A673 (cell line): ENCODE data around the gene PDCL3. TPM values are rescaled to one million over a fixed set of nuclear protein-coding genes. Genes with fewer than 3 reads are reported as not detected.

Experiments used
- BruUV-seq: library from RNA; stranded (reverse); fragments of 400-500 nt; replicated peaks from 2 replicates; lab custom pipeline; 2021; lab: Mats Ljungman, UMichigan
- CTCF ChIA-PET: fragments of 300-600 bp; sonication (Branson Sonifier 250); formaldehyde crosslinking; loops from one replicate; lab custom pipeline; 2022; ENCODE audit warnings: antibody characterized with exemption; lab: Charles Lee
- POLR2A ChIA-PET: fragments of 300-600 bp; sonication (Branson Sonifier 250); formaldehyde crosslinking; loops from one replicate; lab custom pipeline; 2022; ENCODE audit warnings: antibody characterized with exemption; ENCODE audit not compliant: low non-redundant PET; lab: Charles Lee
- DNase-seq: peaks from one replicate; pipeline ENCODE4 v3.0.0-alpha.2; 2015; ENCODE audit warnings: low spot score
- H3K27ac ChIP-seq: fragments of 200-600 bp; sonication (generic); 2 replicates; pipeline ENCODE4 v1.5.1; 2016; ENCODE audit warnings: mixed run types, low read depth, mild to moderate bottlenecking, mixed read lengths, antibody characterized with exemption, low read length; ENCODE audit not compliant: poor library complexity, severe bottlenecking
- H3K27me3 ChIP-seq: fragments of 200-600 bp; sonication (generic); replicated peaks from 2 replicates; pipeline ENCODE4 v1.6.1; 2017; ENCODE audit warnings: mixed run types, low read depth, mild to moderate bottlenecking, mixed read lengths, antibody characterized with exemption, low read length; ENCODE audit not compliant: insufficient read depth, poor library complexity
- H3K36me3 ChIP-seq: fragments of 200-600 bp; sonication (generic); 2 replicates; pipeline ENCODE4 v1.6.1; 2016; ENCODE audit warnings: mixed run types, mild to moderate bottlenecking, mixed read lengths, antibody characterized with exemption, low read length; ENCODE audit not compliant: insufficient read depth, poor library complexity, severe bottlenecking
- H3K4me1 ChIP-seq: fragments of 200-600 bp; sonication (generic); 2 replicates; pipeline ENCODE4 v1.6.1; 2017; ENCODE audit warnings: mixed run types, mild to moderate bottlenecking, mixed read lengths, antibody characterized with exemption, low read length; ENCODE audit not compliant: insufficient read depth, poor library complexity, severe bottlenecking
- H3K4me3 ChIP-seq: fragments of 200-600 bp; sonication (generic); 2 replicates; pipeline ENCODE4 v1.5.1; 2016; ENCODE audit warnings: low read depth, mixed run types, mild to moderate bottlenecking, mixed read lengths, low read length; ENCODE audit not compliant: poor library complexity, severe bottlenecking
- H3K9me3 ChIP-seq: fragments of 200-600 bp; sonication (generic); 2 replicates; pipeline ENCODE4 v1.6.1; 2016; ENCODE audit warnings: mixed run types, low read depth, mild to moderate bottlenecking, mixed read lengths, antibody characterized with exemption, low read length; ENCODE audit not compliant: poor library complexity, severe bottlenecking
- CTCF ChIP-seq: fragments of 300-800, 200-600 bp; sonication (generic); conservative IDR thresholded peaks from 2 replicates; pipeline ENCODE4 v1.5.1; 2017; ENCODE audit warnings: low read depth, mild to moderate bottlenecking, antibody characterized with exemption, low read length, moderate library complexity, mixed read lengths
- EZH2 ChIP-seq: fragments of 200-600 bp; sonication (generic); IDR thresholded peaks from 2 replicates; pipeline ENCODE4 v1.6.1; 2017; ENCODE audit warnings: borderline replicate concordance, low read depth, mild to moderate bottlenecking, mixed read lengths, antibody characterized with exemption, low read length; ENCODE audit not compliant: poor library complexity, severe bottlenecking
- intact Hi-C: fragments of 100-400 bp; cut with micrococcal nuclease; formaldehyde crosslinking; loops from one replicate; pipeline ENCODE4 v1.10.0; 2022; ENCODE audit not compliant: unreplicated experiment
- total RNA-seq: library from RNA; stranded (reverse); gene quantifications from 2 replicates; pipeline ENCODE4 v1.2.3, GENCODE V29; 2021

Gene PDCL3
- total RNA-seq, 1 experiment from 2014 or later: 37.6 TPM

DNA sequence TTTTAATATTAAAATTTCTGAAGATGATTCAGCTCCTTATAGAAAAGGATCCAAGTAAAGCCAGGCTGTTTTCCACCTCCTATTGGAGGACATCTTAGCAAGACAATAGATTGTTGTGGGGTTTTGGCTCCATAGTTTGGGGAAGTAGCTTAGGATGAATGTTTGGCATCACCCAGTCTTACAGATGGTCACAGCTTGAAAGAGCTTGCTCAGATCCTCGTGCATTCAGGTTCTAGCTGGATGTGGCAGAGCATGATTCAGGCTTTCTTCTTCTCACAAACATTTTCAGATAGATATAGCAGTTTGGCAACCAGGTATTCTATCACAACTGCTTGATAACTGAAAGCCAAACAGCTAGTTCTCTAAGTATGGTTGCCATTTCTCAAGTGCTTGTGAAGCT, 23.6 kb upstream of the PDCL3 start:
- TF ChIP-seq EZH2: no peak
- TF ChIP-seq CTCF: no peak
- intact Hi-C loops: no loop called here
- H3K27ac ChIP-seq: no peak overlapping the region
- no peaks in the 10 kb centered on the region for H3K36me3 ChIP-seq
- ChIA-PET POLR2A (no interaction called here), CTCF (no interaction called here)
- BruUV-seq: no TSS peak
- no peaks in the 10 kb centered on the region for H3K27me3 ChIP-seq
- no peaks in the 10 kb centered on the region for H3K4me1 ChIP-seq
- no peak overlapping the region for H3K4me3 ChIP-seq
- H3K9me3 ChIP-seq: no peaks in the 10 kb centered on the region
- no peak for DNase-seq

DNA sequence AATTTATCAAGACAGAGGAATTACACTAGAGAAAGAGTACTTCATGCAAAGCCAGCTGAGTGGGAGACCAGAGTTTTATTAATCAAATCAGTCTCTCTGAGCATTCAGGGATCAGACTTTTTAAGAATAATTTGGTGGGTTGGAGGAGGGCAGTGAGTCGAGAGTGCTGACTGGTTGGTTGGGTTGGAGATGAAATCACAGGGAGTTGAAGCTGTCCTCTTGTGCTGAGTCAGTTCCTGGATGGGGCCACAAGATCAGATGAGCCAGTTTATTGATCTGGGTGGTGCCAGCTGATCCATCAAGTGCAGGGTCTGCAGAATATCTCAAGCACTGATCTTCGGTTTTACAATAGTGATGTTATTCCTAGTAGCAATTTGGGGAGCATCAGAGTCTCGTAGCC, 21.4 kb upstream of the PDCL3 start:
- CTCF ChIA-PET: no interaction called here

GRCh38 chr2:100542418-100542817, 20.4 kb upstream of the PDCL3 start:
- no peak for TF ChIP-seq EZH2
- no peak for TF ChIP-seq CTCF
- H3K27me3 ChIP-seq: no peaks in the 10 kb centered on the region
- ChIA-PET CTCF (no interaction called here), POLR2A (no interaction called here)
- no peak overlapping the region for H3K4me3 ChIP-seq
- DNase-seq: no peak
- H3K9me3 ChIP-seq: no peaks in the 10 kb centered on the region
- no peak overlapping the region for H3K27ac ChIP-seq
- intact Hi-C loops: no loop called here
- no peaks in the 10 kb centered on the region for H3K4me1 ChIP-seq
- BruUV-seq: no TSS peak
- no peaks in the 10 kb centered on the region for H3K36me3 ChIP-seq

More for the DNA sequence above, 21.4 kb upstream of the PDCL3 start:
- no peaks in the 10 kb centered on the region for H3K4me1 ChIP-seq
- POLR2A ChIA-PET: no interaction called here
- no peaks in the 10 kb centered on the region for H3K27me3 ChIP-seq
- no peak overlapping the region for H3K27ac ChIP-seq
- DNase-seq: no peak
- no peak for TF ChIP-seq CTCF
- no peak for TF ChIP-seq EZH2
- H3K36me3 ChIP-seq: no peaks in the 10 kb centered on the region
- BruUV-seq: no TSS peak
- H3K4me3 ChIP-seq: no peak overlapping the region
- H3K9me3 ChIP-seq: no peaks in the 10 kb centered on the region
- intact Hi-C loops: no loop called here
